HG03378 (cell line): Measurements from ENCODE around the gene GLTPD2.

Source experiments
- ATAC-seq: cut with Tn5 transposase; IDR thresholded peaks from one replicate; pipeline ENCODE4 v1.9.1; 2021; ENCODE audit warnings: mild to moderate bottlenecking, moderate library complexity; ENCODE audit not compliant: unreplicated experiment

The GLTPD2 gene

GRCh38 chr17:4788807-4789700, at the start of gene GLTPD2:
GLTPD2 (plus strand) TSS chr17:4788964; CDS start chr17:4789012, 48 bp downstream.
- no peak for ATAC-seq

DNA sequence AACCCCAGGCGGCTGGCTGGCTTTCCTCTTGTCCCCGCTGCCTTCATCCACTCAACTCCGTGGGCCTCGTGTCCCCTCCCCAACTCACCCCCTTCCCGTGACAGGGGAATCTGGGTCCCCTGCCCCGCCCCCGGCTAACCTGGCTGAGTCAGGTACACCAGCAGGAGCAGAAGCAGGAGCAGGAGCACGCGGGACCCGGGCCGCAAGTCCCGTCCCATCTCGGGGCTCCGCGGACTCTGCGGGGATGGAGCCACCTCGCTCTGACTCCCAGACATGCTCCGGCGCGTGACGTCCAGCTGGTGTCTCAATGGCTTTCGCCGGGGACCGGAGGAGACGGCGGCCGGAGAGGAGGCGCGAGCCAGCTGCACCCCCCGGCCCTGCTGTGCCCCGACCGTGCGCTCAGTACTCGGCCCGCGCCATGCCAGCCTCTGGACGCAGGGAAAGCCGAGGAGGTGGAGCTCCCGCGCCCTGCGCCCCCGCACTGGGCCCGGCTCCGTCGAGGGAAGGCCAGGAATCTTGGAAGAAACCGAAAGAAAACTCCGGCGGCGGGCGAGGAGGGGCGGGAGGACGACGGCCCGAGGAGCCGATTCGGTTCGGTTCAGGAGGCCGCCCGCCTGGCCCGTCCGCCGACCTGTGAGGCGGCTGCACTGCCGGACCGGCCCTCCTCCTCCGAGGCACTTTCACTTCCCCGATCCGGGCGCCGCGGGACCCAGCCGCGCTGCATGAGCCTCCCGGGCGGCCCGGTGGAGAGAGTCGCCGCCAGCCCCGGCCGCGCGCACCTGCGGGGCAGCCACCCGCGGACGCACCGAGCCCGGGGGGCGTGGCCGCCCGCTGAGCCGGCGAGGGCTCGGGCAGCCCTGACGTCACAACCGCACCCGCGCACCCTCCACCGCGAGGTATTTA, 49.4 kb upstream of the GLTPD2 start, which contains the start of the genes CXCL16 and ZMYND15:
TSS of gene CXCL16 (minus strand) at position 807 of the 903 bp plus-strand sequence. CDS start at position 218, 589 bp downstream.
TSS of gene ZMYND15 (plus strand) at position 712 of the 903 bp plus-strand sequence. CDS start 716 bp downstream, outside the sequence.
- ATAC-seq = no peak

- ATAC-seq = no peak
Measured at GRCh38 chr17:4740025-4740351, 48.8 kb upstream of the GLTPD2 start.

DNA sequence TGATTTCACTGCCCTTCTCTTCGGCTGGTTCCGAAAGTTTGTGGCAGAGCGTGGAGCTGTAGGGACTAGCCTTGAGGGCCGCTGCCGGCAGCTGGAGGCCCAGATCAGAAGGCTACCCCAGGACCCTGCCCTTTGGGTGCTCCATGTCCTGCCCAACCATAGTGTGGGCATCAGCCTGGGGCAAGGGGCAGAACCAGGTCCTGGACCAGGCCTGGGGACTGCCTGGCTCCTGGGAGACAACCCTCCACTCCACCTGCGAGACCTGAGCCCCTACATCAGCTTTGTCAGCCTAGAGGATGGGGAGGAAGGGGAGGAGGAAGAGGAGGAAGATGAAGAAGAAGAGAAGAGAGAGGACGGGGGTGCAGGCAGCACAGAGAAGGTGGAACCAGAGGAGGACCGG, 48.2 kb upstream of the GLTPD2 start:
- ATAC-seq = no peak

DNA sequence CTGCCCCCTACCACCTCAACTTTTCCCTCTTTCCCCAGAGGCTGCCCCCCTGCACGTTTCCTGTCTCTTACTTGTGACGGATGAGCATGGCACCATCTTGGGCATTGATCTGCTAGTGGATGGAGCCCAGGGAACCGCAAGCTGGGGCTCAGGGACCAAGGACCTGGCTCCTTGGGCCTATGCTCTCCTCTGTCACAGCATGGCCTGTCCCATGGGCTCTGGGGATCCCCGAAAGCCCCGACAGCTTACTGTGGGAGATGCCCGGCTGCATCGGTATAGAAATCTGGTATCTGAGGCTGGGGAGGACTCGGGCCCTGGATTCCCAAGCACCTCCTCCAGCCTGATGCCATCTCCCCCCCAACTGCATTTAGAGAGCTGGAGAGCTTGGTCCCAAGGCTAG, 47.2 kb upstream of the GLTPD2 start:
- ATAC-seq = no peak

- ATAC-seq = no peak
Measured at GRCh38 chr17:4742133-4742532, 46.6 kb upstream of the GLTPD2 start.

DNA sequence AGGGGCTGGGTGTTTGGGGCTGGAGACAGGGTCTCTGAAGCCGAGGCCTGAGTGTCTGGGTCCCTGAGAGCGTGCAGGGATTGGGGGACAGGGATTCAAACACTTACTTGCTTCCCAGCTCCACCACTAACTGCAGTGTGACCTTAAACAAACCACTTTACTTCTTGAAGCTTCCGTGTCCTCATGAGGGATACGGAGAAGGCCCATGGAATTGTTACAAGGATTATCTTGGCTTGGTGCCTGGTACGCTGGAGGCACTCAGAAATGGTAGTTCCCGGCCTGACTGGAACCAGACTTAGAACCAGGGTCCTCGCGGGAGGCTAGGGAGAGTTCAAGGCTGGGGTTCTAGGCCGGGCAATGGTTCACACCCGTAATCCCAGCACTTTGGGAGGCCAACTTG, 46.1 kb upstream of the GLTPD2 start:
- no peak for ATAC-seq

- ATAC-seq = no peak
Measured at GRCh38 chr17:4743216-4743615, 45.5 kb upstream of the GLTPD2 start.

DNA sequence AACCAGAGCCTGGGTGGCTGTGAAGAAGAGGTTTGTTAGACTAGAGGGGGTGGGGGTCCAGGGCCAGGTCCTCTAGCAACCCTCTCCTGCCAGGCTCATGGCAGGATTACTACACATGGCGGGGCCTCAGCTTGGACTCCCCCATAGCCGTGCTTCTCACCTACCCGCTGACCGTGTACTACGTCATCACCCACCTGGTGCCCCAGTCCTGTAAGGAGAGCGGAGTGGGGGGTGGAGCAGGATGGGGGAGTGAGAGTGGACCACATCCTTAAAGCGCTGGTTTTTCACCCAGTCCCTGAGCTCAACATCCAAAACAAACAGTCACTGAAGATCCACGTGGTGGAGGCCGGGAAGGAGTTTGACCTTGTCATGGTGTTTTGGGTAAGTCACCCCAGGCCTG, 44.9 kb upstream of the GLTPD2 start:
- ATAC-seq = no peak

DNA sequence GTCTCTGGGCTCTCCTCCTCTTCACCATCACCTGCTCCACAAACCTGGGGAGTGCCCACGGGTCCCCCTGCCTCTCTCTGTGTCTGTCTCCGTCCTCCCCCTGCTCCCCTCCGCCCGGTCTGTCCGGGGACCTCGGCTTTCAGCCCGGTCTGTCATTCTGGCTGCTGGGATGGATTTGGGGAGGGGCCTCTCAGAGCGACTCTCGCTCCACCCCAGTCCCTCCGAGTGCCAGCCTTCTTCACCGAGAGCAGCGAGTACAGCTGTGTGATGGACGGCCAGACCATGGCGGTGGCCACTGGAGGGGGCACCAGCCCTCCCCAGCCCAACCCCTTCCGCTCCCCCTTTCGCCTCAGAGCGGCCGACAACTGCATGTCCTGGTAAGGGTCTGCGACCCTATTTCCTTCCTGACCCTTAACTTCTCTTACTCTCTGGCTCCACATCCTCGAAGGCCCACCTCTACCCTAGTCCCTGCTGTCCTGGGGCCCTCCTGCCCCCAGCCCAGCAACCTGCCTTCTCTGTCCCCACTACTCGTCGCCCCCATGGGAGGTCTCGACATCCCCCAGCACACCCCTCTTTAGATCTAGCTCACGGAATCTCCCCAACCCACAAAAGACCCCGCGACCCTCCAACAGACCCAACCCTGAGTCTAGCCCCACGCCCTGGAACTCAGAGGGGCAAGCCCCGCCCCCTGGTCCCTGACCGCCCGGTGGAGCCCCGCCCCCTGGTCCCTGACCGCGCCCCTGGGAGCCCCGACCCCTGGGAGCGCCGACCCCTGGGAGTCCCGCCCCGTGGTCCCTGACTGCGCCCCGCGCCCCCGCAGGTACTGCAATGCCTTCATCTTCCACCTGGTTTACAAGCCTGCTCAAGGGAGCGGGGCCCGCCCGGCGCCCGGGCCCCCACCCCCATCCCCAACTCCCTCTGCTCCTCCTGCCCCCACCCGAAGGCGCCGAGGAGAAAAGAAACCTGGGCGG, 43.5 kb upstream of the GLTPD2 start:
- ATAC-seq = no peak

DNA sequence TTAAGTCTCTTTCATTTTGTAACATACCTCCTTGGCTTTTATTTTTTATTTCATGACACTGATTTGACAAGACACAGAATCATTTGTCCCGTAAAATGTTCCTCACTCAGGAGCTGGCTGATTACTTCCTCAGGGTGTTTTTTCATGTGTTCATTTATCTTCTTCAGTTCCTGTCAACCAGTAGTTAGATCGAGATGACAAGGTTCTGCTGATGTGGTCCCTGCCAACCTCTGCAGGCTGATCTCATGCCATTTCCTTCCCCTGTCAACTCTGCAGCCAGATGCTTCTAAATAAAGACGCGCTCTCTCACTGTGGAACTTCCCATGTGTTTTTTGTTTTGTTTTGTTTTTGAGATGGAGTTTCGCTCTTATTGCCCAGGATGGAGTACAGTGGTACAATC, 40.9 kb upstream of the GLTPD2 start:
- ATAC-seq = no peak

DNA sequence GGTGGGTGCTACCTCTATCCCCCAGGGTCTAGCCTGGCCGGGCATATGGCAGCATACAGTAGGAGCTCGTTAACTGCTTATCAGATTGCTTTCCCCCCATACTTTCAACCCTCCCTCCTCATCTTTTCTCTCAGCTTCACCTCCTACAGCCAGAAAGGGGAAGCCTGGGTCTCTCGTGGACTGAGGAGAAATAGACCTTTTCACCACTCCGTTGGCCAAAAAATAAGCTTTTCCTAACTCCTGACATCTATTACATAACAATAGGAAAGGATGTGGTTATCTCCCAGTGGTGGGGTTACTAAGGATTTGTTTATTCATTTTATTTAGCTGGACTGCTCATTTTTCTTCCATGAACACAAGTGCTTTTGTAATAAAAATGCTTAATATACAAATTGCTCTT, 40.1 kb upstream of the GLTPD2 start:
- ATAC-seq = no peak

GRCh38 chr17:4750606-4751005, 38.2 kb upstream of the GLTPD2 start:
- ATAC-seq = no peak

GRCh38 chr17:4751932-4752331, 36.8 kb upstream of the GLTPD2 start:
- ATAC-seq = no peak

DNA sequence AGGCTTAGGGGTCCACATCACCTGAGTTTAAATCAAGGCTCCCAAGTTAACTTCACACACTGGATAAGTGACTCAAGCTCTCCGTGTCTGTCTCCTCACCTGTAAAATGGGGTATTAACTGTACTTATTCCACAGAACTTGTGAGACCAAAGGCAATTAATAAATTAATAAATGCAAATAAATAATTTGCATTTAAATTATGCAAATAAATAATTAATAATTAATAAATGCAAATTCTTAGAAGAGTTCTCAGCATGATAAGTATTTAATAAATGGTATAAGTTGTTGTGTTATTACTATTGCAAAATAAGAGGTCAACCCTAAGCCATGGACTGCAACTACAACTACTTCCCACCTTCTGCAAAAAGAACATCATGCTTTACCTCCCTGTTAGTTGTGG, 35.4 kb upstream of the GLTPD2 start:
- ATAC-seq = no peak

GRCh38 chr17:4759776-4760236, 29.0 kb upstream of the GLTPD2 start:
- no peak for ATAC-seq

DNA sequence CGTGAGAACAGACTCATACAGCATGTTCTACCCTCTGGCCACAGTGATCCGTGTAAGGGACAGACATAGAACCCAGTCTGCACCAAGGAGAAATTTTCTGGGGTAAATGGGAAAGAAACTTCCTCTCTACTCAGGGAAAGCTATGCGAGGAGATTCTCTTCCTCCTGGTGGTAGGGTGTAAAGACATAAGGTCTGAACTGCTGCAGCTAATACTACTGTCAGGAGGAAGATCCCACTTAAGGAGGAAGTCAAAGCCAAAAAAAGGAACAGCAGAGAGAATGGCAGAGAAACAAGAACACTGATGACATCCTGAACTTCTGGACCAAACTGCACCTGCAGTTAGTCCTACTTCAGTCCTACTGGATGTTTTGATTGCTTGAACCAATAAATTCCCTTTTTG, 24.2 kb upstream of the GLTPD2 start:
- no peak for ATAC-seq

- no peak for ATAC-seq
Measured at GRCh38 chr17:4766201-4766600, 22.6 kb upstream of the GLTPD2 start.

DNA sequence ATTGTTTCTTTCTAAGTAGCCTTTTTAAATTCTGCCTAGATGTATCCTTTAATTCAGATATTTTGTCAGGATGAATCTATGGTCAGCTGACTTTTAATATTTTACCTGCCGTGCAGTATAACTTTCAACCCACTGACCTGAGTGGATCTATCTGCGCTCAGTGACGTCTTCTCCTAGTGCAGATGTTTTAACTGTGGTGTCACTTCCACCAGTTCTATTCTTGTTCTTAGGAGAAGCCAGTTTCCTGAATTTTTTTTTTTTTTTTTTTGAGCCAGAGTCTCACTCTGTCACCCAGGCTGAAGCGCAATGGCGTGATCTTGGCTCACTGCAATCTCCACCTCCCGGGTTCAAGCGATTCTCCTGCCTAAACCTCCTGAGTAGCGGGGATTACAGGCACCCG, 22.0 kb upstream of the GLTPD2 start:
- ATAC-seq = no peak

DNA sequence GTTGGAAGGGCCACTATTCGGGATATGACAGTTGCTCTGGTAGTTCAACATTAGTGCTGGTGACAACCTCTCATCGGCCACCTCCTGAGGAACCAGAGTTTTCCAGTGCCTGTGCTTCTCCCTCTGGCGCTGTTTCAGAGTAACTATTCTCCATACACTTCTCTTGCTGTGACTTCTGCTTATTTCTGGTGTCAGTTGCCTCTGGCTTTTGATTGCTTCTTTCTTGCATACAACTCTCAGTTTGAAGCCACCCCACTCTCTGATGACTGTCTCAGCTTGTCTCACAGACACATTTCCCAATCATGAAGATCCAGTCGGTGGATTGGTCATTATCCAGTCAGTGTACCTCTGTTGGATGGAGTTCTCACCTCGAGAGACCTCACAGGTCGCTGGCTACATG, 20.5 kb upstream of the GLTPD2 start:
- no peak for ATAC-seq
